HG03558 (cell line): ENCODE measurements around the gene CHST8.
"Not testable (repeated sequence)": the region's sequence is repeated elsewhere in the genome, so short reads cannot be mapped to it uniquely, and the experiment has no call there.

Experiments used
- ATAC-seq: cut with Tn5 transposase; IDR thresholded peaks from one replicate; pipeline ENCODE4 v1.9.1; 2021; ENCODE audit warnings: moderate number of reproducible peaks; ENCODE audit not compliant: unreplicated experiment; ENCODE audit errors: extremely low read depth

Gene CHST8

GRCh38 chr19:33639035-33639681 lies 17.4 kb downstream of the CHST8 start:
- no peak for ATAC-seq

GRCh38 chr19:33640773-33641172 lies 19.0 kb downstream of the CHST8 start:
- no peak for ATAC-seq

GRCh38 chr19:33641261-33641660 lies 19.5 kb downstream of the CHST8 start:
- no peak for ATAC-seq

- ATAC-seq, result no peak
These were observed 20.3 kb downstream of the CHST8 start for GRCh38 chr19:33641956-33642498.

GRCh38 chr19:33644284-33644836 lies 22.6 kb downstream of the CHST8 start:
- ATAC-seq, result no peak

GRCh38 chr19:33646306-33646705 lies 24.6 kb downstream of the CHST8 start:
- no peak for ATAC-seq

GRCh38 chr19:33647146-33647545 lies 25.4 kb downstream of the CHST8 start:
- no peak for ATAC-seq

GRCh38 chr19:33649627-33650305 lies 28.0 kb downstream of the CHST8 start:
- no peak for ATAC-seq

GRCh38 chr19:33653684-33654083 lies 31.9 kb downstream of the CHST8 start:
- no peak for ATAC-seq

- no peak for ATAC-seq
These were observed 33.2 kb downstream of the CHST8 start for GRCh38 chr19:33654840-33655508.

- ATAC-seq, result no peak
These were observed 38.1 kb downstream of the CHST8 start for GRCh38 chr19:33659835-33660234.

GRCh38 chr19:33660410-33661124 lies 38.8 kb downstream of the CHST8 start:
- no peak for ATAC-seq

GRCh38 chr19:33661336-33661735 lies 39.6 kb downstream of the CHST8 start:
- ATAC-seq, result no peak

- ATAC-seq, result no peak
These were observed 40.8 kb downstream of the CHST8 start for GRCh38 chr19:33662391-33663092.

- not testable (repeated sequence) for ATAC-seq
These were observed 41.6 kb downstream of the CHST8 start for GRCh38 chr19:33663316-33663715.

GRCh38 chr19:33664744-33665143 lies 43.0 kb downstream of the CHST8 start:
- no peak for ATAC-seq

GRCh38 chr19:33665776-33666595 lies 44.2 kb downstream of the CHST8 start:
- ATAC-seq, result no peak

- no peak for ATAC-seq
These were observed 45.4 kb downstream of the CHST8 start for GRCh38 chr19:33667141-33667650.

- ATAC-seq, result no peak
These were observed 46.1 kb downstream of the CHST8 start for GRCh38 chr19:33667881-33668280.
